ENCODE measurements around the gene DCLK2.

The DCLK2 gene

GRCh38 chr4:150250293-150250997 is 172.2 kb downstream of the DCLK2 start:
- in situ Hi-C loops (cut with HindIII; ENCODE audit: low pct_ligation_motif_present, low sequenced_read_pairs): no loop called here
- Histone ChIP-seq H3K4me3 (ENCODE audit: low read depth, low read length) (no peak overlapping the region), H3K36me3 (replicated peaks) (no peaks in the 10 kb centered on the region), H3K27me3 (replicated peaks) (no peaks in the 10 kb centered on the region), H3K27ac (no peak overlapping the region)
- TF ChIP-seq CTCF (IDR thresholded peaks at IDR 0.05; ENCODE audit: low read depth, low read length, missing control alignments): no peak
- no peak for DNase-seq

GRCh38 chr4:150250998-150251651 is 172.9 kb downstream of the DCLK2 start:
- H3K27ac ChIP-seq: no peak overlapping the region
- no peak for DNase-seq
- H3K36me3 ChIP-seq (replicated peaks): no peaks in the 10 kb centered on the region
- no peak overlapping the region for H3K4me3 ChIP-seq (ENCODE audit: low read depth, low read length)
- H3K27me3 ChIP-seq (replicated peaks): no peaks in the 10 kb centered on the region
- TF ChIP-seq CTCF (IDR thresholded peaks at IDR 0.05; ENCODE audit: low read depth, low read length, missing control alignments): no peak
- in situ Hi-C loops (cut with HindIII; ENCODE audit: low pct_ligation_motif_present, low sequenced_read_pairs): no loop called here

GRCh38 chr4:150251752-150252190 is 173.5 kb downstream of the DCLK2 start:
- in situ Hi-C loops (cut with HindIII; ENCODE audit: low pct_ligation_motif_present, low sequenced_read_pairs): no loop called here
- DNase-seq: no peak

GRCh38 chr4:150252306-150252705 is 174.1 kb downstream of the DCLK2 start:
- Histone ChIP-seq H3K4me3 (ENCODE audit: low read depth, low read length) (no peak overlapping the region), H3K27ac (no peak overlapping the region), H3K27me3 (replicated peaks) (no peaks in the 10 kb centered on the region), H3K36me3 (replicated peaks) (no peaks in the 10 kb centered on the region)
- in situ Hi-C loops (cut with HindIII; ENCODE audit: low pct_ligation_motif_present, low sequenced_read_pairs): no loop called here
- no peak for DNase-seq
- no peak for TF ChIP-seq CTCF (IDR thresholded peaks at IDR 0.05; ENCODE audit: low read depth, low read length, missing control alignments)

More at GRCh38 chr4:150251752-150252190, 173.5 kb downstream of the DCLK2 start:
- TF ChIP-seq CTCF (IDR thresholded peaks at IDR 0.05; ENCODE audit: low read depth, low read length, missing control alignments): no peak
- Histone ChIP-seq H3K27me3 (replicated peaks) (no peaks in the 10 kb centered on the region), H3K36me3 (replicated peaks) (no peaks in the 10 kb centered on the region), H3K27ac (no peak overlapping the region), H3K4me3 (ENCODE audit: low read depth, low read length) (no peak overlapping the region)

- H3K4me3 ChIP-seq (ENCODE audit: low read depth, low read length): no peak overlapping the region
- DNase-seq: no peak
- no peak overlapping the region for H3K27ac ChIP-seq
- TF ChIP-seq CTCF (IDR thresholded peaks at IDR 0.05; ENCODE audit: low read depth, low read length, missing control alignments): no peak
- H3K36me3 ChIP-seq (replicated peaks): no peaks in the 10 kb centered on the region
- no peaks in the 10 kb centered on the region for H3K27me3 ChIP-seq (replicated peaks)
- in situ Hi-C loops (cut with HindIII; ENCODE audit: low pct_ligation_motif_present, low sequenced_read_pairs): no loop called here
Observed at GRCh38 chr4:150252741-150253140, 174.5 kb downstream of the DCLK2 start.
